Measurements from ENCODE around the gene FHIT.

DNA sequence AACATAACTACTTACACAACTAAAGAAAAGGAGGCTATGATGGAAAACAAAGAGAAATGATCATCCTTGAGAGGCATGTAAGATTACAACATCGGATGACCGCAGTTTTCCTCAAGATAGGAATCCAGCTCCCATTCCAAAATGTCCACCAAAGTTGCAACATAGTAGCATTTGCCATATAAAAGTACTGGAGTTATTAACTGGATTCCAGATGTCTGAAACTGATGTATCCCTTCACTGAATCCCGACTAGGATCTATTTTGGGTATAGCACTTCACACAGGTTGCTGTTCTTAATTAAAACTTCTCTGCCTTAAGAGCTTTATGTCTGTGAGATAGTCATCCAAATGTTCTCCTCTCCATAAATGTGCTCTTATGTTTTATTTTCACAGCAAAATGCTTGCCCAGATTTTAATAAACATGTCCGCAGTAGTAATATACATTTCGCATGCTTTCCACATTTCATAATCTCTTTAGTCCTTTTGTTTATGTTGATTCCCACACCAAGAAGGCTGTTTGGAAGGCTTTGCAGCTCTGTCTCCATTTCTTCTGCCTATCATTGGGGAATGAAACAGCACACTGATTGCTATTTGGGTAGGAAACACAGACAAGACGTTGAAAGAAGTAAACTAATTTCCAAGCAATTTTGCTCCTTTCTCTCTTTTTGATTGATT is 1484.9 kb downstream of the FHIT start:
- no peak for TF ChIP-seq EZH2 (IDR thresholded peaks at IDR 0.05; ENCODE audit: insufficient read depth, poor library complexity, severe bottlenecking)
- TF ChIP-seq EZH2phosphoT487 (IDR thresholded peaks at IDR 0.05; ENCODE audit: insufficient read depth, low read depth), result no peak

All from GM23248 (cell line).